ENCODE measurements around the gene CEP192. TPM values are rescaled to one million over a fixed set of nuclear protein-coding genes. Genes with fewer than 3 reads are reported as not detected.
A peak's percentile ranks its signal among the peaks of the same experiment; 100 is the strongest.

CEP192 gene
- total and polyA plus RNA-seq, 2 of the 13 experiments (the other 11 are each of a cell fraction or from before 2014, with no cell fraction given): 15.3 to 24.7 TPM

- no peak for TF ChIP-seq ZSCAN5A (CRISPR knock-in tag; IDR thresholded peaks at IDR 0.05; ENCODE audit: borderline replicate concordance)
- TF ChIP-seq, protein P1, sequence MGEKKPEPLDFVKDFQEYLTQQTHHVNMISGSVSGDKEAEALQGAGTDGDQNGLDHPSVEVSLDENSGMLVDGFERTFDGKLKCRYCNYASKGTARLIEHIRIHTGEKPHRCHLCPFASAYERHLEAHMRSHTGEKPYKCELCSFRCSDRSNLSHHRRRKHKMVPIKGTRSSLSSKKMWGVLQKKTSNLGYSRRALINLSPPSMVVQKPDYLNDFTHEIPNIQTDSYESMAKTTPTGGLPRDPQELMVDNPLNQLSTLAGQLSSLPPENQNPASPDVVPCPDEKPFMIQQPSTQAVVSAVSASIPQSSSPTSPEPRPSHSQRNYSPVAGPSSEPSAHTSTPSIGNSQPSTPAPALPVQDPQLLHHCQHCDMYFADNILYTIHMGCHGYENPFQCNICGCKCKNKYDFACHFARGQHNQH (CRISPR knock-in tag; IDR thresholded peaks at IDR 0.05): no peak
- peak; percentile 60; the same call in 1 of the 2 replicates for TF ChIP-seq ZNF33A (CRISPR knock-in tag; IDR thresholded peaks at IDR 0.05; ENCODE audit: borderline replicate concordance)
- no peak for TF ChIP-seq CHCHD3 (CRISPR knock-in tag; IDR thresholded peaks at IDR 0.05)
- no peak for TF ChIP-seq TAF15 (IDR thresholded peaks at IDR 0.05; ENCODE audit: low read depth, low read length, poor library complexity, severe bottlenecking)
- no peak for TF ChIP-seq ZNF780A (CRISPR knock-in tag; IDR thresholded peaks at IDR 0.05)
- no peak for TF ChIP-seq MTF1 (CRISPR knock-in tag; IDR thresholded peaks at IDR 0.05)
- TF ChIP-seq, protein P2, sequence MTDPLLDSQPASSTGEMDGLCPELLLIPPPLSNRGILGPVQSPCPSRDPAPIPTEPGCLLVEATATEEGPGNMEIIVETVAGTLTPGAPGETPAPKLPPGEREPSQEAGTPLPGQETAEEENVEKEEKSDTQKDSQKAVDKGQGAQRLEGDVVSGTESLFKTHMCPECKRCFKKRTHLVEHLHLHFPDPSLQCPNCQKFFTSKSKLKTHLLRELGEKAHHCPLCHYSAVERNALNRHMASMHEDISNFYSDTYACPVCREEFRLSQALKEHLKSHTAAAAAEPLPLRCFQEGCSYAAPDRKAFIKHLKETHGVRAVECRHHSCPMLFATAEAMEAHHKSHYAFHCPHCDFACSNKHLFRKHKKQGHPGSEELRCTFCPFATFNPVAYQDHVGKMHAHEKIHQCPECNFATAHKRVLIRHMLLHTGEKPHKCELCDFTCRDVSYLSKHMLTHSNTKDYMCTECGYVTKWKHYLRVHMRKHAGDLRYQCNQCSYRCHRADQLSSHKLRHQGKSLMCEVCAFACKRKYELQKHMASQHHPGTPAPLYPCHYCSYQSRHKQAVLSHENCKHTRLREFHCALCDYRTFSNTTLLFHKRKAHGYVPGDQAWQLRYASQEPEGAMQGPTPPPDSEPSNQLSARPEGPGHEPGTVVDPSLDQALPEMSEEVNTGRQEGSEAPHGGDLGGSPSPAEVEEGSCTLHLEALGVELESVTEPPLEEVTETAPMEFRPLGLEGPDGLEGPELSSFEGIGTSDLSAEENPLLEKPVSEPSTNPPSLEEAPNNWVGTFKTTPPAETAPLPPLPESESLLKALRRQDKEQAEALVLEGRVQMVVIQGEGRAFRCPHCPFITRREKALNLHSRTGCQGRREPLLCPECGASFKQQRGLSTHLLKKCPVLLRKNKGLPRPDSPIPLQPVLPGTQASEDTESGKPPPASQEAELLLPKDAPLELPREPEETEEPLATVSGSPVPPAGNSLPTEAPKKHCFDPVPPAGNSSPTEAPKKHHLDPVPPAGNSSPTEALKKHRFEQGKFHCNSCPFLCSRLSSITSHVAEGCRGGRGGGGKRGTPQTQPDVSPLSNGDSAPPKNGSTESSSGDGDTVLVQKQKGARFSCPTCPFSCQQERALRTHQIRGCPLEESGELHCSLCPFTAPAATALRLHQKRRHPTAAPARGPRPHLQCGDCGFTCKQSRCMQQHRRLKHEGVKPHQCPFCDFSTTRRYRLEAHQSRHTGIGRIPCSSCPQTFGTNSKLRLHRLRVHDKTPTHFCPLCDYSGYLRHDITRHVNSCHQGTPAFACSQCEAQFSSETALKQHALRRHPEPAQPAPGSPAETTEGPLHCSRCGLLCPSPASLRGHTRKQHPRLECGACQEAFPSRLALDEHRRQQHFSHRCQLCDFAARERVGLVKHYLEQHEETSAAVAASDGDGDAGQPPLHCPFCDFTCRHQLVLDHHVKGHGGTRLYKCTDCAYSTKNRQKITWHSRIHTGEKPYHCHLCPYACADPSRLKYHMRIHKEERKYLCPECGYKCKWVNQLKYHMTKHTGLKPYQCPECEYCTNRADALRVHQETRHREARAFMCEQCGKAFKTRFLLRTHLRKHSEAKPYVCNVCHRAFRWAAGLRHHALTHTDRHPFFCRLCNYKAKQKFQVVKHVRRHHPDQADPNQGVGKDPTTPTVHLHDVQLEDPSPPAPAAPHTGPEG (CRISPR knock-in tag; IDR thresholded peaks at IDR 0.05): peak; percentile 43; the same call in 1 of the 2 replicates
- no peak for TF ChIP-seq ZEB1 (IDR thresholded peaks at IDR 0.05; ENCODE audit: insufficient replicate concordance, low read depth)
- no peak for TF ChIP-seq ZNF124 (CRISPR knock-in tag; IDR thresholded peaks at IDR 0.05)
- TF ChIP-seq ZNF326 (CRISPR knock-in tag; IDR thresholded peaks at IDR 0.05; ENCODE audit: borderline replicate concordance): no peak
- TF ChIP-seq CEBPG (CRISPR knock-in tag; IDR thresholded peaks at IDR 0.05): peak; percentile 80
- TF ChIP-seq ZNF678 (CRISPR knock-in tag; IDR thresholded peaks at IDR 0.05): no peak
- no peak for TF ChIP-seq SOX6 (IDR thresholded peaks at IDR 0.05)
- peak; percentile 51; the same call in 1 of the 2 replicates for TF ChIP-seq SOX6 (CRISPR knock-in tag; IDR thresholded peaks at IDR 0.05)
- no peak for TF ChIP-seq ZMYM4 (CRISPR knock-in tag; IDR thresholded peaks at IDR 0.05)
- TF ChIP-seq NFATC3 (CRISPR knock-in tag; IDR thresholded peaks at IDR 0.05): no peak
- no peak for TF ChIP-seq CBX5 (CRISPR knock-in tag; IDR thresholded peaks at IDR 0.05; ENCODE audit: borderline replicate concordance)
- TF ChIP-seq, protein P3, sequence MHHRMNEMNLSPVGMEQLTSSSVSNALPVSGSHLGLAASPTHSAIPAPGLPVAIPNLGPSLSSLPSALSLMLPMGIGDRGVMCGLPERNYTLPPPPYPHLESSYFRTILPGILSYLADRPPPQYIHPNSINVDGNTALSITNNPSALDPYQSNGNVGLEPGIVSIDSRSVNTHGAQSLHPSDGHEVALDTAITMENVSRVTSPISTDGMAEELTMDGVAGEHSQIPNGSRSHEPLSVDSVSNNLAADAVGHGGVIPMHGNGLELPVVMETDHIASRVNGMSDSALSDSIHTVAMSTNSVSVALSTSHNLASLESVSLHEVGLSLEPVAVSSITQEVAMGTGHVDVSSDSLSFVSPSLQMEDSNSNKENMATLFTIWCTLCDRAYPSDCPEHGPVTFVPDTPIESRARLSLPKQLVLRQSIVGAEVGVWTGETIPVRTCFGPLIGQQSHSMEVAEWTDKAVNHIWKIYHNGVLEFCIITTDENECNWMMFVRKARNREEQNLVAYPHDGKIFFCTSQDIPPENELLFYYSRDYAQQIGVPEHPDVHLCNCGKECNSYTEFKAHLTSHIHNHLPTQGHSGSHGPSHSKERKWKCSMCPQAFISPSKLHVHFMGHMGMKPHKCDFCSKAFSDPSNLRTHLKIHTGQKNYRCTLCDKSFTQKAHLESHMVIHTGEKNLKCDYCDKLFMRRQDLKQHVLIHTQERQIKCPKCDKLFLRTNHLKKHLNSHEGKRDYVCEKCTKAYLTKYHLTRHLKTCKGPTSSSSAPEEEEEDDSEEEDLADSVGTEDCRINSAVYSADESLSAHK (CRISPR knock-in tag; IDR thresholded peaks at IDR 0.05; ENCODE audit: borderline replicate concordance): no peak
- TF ChIP-seq SRF (IDR thresholded peaks at IDR 0.05; ENCODE audit: low read depth, low read length): no peak
These were observed 44.4 kb upstream of the CEP192 start (continued) for GRCh38 chr18:12946549-12947284.

Measured in HepG2 (cell line).